Esophagus squamous epithelium (tissue), 4 donors: ENCODE results near the gene FBXW11.

Experiments used
- POLR2A ChIP-seq, 4 donors: fragments of 450-650 bp; IDR thresholded peaks; one replicate each; pipeline ENCODE4 v1.6.1; 2017; ENCODE audit warnings: antibody characterized with exemption in 4 of 4, mild to moderate bottlenecking in 4 of 4, moderate library complexity in 3 of 4
- TF ChIP-seq, protein P1 (sequence below), 6 experiments: fragments of 450-650 bp in 4 of 6; fragments of 200-600 bp in 2 of 6; sonication (generic) in 2 of 6; IDR thresholded peaks; one replicate each; pipeline ENCODE4 v1.5.1; 2016 to 2019; ENCODE audit warnings: antibody characterized with exemption in 6 of 6, mild to moderate bottlenecking in 4 of 6, moderate library complexity in 4 of 6

GRCh38 chr5:172048170-172048422 lies 41.7 kb upstream of the FBXW11 start:
- TF ChIP-seq, protein P1, sequence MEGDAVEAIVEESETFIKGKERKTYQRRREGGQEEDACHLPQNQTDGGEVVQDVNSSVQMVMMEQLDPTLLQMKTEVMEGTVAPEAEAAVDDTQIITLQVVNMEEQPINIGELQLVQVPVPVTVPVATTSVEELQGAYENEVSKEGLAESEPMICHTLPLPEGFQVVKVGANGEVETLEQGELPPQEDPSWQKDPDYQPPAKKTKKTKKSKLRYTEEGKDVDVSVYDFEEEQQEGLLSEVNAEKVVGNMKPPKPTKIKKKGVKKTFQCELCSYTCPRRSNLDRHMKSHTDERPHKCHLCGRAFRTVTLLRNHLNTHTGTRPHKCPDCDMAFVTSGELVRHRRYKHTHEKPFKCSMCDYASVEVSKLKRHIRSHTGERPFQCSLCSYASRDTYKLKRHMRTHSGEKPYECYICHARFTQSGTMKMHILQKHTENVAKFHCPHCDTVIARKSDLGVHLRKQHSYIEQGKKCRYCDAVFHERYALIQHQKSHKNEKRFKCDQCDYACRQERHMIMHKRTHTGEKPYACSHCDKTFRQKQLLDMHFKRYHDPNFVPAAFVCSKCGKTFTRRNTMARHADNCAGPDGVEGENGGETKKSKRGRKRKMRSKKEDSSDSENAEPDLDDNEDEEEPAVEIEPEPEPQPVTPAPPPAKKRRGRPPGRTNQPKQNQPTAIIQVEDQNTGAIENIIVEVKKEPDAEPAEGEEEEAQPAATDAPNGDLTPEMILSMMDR (IDR thresholded peaks at IDR 0.05) = no peak
- TF ChIP-seq POLR2A (IDR thresholded peaks at IDR 0.05) = no peak
